ENCODE data around the gene TMEM108.

The TMEM108 gene

GRCh38 chr3:133246119-133246518 is 207.9 kb downstream of the TMEM108 start:
- no peak for DNase-seq

DNA sequence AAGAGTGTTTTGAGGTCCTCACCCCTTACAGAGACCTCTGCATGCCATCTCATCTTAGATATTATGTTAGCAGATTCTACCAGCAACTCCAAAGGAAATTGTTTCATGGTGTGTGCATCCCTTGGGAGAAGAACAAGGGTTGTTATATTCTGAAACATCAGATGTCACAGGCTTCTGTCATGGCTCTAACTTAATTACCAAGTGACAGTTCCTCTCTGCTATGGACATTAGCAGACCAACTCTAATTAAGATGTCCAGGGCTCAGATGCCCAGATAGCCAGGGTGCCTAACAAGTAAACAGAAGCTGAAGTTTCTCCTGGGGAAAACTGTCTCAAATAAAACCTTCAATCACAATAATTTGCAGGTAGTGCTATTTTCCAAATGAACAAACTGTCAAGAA is 208.6 kb downstream of the TMEM108 start:
- DNase-seq = no peak

- no peak for DNase-seq
Observed at GRCh38 chr3:133248389-133248788, 210.2 kb downstream of the TMEM108 start.

DNA sequence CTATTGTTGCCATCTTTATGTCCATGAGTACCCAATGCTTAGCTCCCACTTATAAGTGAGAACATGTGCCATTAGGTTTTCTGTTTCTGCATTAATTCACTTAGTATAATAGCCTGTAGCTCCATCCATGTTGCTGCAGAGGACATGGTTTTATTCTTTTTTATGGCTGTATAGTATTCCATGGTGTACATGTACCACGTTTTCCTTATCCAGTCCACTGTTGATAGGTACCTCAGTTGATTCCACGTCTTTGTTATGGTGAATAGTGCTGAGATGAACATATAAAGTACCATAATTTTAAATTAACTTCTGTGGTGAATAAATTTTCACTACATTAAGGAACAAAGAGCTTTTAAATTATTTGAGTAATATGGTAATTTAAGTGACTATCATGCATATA is 211.3 kb downstream of the TMEM108 start:
- no peak for DNase-seq

DNA sequence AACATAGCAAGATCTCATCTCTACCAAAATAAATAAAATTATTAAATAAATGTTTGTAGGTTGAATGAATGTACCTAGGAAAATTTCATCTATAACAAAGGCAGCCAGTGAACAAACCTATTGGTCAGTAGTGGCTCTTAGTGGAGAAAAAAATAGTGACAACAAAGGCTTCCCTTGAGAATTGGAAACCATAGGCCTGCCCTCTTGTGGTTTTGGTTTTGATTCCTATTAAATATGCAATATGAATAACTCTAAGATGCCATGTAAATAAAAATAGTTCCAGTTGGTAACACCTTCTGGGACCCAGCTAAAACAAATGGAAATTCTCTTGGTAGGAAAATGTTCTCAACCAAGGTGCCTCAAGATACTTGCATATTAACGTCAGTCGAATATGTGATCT is 216.0 kb downstream of the TMEM108 start:
- no peak for DNase-seq

DNA sequence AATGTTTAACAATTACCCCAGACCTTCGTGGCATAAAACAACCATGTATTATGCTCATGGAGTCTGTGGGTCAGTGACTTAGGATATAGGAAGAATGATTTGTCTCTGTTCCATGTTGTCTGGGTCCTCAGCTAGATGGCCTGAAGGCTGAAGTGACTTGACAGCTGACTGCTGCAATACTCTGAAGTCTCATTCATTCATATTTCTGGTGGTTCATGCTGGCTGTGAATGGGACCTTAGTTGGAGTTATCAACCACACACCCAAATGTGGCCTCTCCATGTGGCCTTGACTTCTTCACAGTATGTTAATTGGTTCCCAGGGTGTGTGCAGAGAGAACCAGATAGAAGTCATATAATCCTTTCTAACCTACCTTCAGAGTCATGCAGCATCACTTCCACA is 216.5 kb downstream of the TMEM108 start:
- DNase-seq = no peak

DNA sequence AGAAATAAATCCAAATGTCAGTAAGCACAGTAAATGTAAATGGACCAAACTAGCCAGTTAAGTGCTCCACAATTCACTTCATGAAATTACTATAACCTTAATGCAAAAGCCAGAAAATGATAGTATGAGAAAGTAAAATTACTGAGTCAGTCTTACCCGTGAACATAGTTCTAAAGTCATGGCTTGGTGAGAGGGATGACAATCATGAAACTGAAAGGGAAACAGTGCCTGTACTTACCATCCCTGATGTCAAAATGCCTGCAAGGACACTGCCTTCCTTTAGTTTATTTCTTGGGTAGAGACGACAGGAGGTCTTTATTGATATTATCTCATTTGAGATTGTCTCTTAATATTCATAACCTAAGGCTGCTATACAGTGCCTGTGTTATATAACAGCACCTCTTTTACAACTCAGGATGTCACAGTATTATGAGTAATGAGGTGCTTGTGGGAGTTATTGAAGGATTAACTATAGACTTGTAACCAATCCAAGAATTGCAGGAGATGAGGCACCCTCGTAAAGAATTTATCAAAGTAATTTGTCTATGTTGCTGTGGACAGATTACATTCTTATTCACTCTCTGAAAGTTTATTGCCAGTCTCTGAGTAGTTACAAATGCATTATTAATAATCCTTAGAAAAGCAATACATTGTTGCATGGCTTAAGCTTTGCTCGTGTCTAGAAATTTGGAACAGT is 218.7 kb downstream of the TMEM108 start:
- DNase-seq = no peak

GRCh38 chr3:133258358-133258757 is 220.2 kb downstream of the TMEM108 start:
- DNase-seq = no peak

DNA sequence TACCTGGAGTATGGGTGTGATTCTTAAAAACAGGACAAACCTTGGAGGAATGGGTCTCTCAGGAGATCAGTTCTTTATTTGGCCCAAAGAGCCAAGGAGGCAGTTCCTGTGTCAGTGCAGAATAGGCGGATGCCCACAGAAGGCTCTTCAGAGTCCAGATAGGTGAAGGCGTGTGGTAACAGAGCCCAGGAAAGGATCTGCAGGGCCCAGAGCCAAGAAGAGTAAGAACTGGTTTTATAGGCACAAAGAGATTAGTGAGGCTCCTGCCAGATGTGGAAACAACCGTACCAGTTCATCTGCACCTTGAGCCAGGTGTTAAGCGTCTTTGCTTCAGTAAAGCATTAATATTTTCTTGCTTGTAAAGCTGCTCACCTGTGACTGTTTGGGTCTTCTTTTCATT is 221.6 kb downstream of the TMEM108 start:
- DNase-seq = no peak

DNA sequence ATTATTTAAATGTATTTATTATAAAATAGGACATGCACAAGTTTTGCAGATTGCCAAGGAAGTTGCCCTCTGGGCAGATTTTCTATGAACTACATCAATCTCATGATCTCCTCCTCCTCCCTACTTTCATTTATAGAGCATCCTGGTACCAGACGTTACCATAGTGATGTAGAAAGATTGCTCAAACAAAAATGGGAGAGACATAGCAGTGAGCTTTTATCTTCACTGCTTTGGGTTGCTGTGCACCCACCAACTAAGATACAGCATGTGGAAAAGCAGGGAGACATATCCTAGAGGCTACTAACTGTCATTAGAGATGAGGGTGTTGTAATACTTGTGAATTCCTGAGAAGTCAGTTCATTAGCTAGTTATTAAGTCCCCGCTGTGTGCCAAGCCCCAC is 224.1 kb downstream of the TMEM108 start:
- no peak for DNase-seq

DNA sequence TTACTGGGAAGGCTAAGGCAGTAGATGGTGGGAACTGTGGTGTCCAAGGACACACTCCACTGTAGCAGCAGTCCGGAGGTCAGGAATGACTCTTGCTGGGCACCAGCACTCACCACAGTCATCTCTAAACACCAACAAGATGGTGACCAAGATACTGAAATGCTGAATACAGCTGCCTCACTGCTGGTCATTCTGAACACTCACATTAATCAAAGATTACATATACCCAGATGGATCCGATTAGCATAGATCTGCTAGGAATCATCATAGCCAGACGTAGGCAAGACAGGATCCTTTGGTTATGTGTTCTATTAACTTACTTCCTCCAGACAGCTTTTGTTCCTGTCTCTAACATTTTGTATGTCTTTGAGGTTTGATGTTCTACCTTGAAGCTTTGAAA is 226.7 kb downstream of the TMEM108 start:
- DNase-seq = no peak

- no peak for DNase-seq
Observed at GRCh38 chr3:133268726-133269134, 230.5 kb downstream of the TMEM108 start.

DNA sequence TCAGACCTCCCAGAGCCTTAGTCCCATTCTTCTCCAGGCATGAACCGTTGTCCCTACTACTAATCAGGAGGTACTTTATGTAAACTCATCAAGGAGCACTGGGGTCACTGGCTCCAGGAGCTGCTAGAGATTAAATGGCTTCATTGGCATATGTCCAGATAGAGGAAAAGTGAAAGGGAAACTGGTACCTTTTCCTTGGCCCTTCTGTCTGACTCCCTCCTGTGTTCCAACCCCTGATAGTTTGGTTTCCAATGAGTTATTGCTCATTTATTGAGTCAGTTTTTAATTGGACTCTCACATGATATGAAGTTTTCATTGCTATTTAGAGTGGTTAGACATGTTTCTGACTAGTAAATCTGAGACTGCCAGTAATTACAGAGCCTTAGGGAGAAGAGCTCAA is 231.2 kb downstream of the TMEM108 start:
- no peak for DNase-seq

DNA sequence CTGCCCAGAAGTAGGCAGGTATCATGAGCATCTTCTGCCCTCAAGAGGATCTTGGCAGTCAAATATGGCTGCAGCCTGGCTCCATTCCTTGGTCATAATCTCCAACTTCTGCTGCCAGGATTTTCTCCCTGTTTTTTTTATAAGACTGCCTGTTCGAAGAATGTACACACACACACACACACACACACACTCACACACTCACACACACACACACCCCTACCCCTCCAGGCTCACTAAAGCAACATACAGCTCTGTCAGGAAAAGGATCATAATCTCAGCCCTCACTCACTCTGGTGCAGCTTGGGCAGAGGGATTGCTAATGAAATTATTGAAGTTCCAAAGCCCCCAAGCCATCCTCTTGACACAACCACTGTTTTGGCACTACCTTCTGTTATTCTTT is 232.4 kb downstream of the TMEM108 start:
- no peak for DNase-seq

GRCh38 chr3:133271042-133271441 is 232.9 kb downstream of the TMEM108 start:
- DNase-seq = no peak

DNA sequence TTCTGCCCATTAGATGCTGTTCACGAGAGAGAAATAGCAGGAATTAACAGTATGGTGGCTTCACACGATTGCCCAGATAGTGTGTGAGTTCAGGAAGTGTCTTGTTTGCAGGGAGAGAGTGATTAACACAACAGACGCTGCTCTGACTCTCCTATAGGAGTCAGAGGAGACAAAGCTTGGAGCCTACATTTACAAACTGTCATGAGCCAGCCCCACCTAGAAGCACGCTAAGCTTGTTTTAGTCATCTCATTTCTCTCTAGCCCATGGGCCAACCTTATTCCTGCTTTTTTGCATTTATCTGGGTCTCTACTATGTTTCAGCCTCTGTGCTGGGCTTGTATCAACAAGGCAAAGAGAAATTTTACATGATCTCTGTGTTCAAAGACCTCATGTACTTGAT is 233.3 kb downstream of the TMEM108 start:
- DNase-seq = no peak

GRCh38 chr3:133273346-133273745 is 235.2 kb downstream of the TMEM108 start:
- DNase-seq = no peak

GRCh38 chr3:133274477-133274876 is 236.3 kb downstream of the TMEM108 start:
- no peak for DNase-seq

DNA sequence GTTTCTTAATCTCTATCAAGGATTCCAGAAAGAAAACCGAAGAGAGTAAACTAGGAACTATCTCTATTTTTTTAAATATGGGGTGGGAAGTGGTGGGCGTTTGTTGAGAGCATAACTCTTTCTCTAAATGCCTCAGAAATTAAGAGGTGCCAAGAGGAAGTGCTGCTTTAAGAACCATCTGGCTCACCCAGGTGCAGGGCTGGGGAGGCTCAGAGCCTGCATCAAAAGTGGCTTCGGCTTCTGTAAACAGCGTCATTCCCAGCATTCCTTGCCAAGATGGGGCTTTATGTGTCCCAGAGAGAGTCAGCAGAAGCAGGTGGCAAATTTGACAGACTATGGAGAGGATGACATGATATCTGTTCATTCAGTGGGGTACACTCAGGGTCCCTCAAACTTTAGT is 238.4 kb downstream of the TMEM108 start:
- no peak for DNase-seq

GRCh38 chr3:133277813-133278212 is 239.6 kb downstream of the TMEM108 start:
- DNase-seq = no peak

GRCh38 chr3:133278260-133279043 is 240.3 kb downstream of the TMEM108 start:
- no peak for DNase-seq

DNA sequence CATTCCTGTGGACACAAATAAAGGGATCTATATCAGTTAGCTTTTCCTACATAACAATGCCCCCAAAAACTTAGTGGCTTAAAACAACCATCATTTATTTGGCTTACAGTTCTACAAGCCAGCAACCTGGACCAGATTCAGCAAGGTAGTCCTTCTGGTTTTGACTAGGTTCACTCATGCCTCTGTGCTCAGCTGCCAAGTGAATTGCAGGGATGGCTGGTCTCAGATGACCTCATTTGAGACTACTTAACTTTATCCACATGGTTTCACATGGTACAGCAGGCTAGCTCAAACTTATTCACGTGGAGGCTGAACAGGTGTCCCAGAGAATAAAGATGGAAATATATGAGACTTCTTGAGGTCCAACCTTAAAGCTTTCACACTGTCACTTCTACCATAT is 242.4 kb downstream of the TMEM108 start:
- DNase-seq = no peak

- no peak for DNase-seq
Observed at GRCh38 chr3:133282236-133282635, 244.0 kb downstream of the TMEM108 start.

DNA sequence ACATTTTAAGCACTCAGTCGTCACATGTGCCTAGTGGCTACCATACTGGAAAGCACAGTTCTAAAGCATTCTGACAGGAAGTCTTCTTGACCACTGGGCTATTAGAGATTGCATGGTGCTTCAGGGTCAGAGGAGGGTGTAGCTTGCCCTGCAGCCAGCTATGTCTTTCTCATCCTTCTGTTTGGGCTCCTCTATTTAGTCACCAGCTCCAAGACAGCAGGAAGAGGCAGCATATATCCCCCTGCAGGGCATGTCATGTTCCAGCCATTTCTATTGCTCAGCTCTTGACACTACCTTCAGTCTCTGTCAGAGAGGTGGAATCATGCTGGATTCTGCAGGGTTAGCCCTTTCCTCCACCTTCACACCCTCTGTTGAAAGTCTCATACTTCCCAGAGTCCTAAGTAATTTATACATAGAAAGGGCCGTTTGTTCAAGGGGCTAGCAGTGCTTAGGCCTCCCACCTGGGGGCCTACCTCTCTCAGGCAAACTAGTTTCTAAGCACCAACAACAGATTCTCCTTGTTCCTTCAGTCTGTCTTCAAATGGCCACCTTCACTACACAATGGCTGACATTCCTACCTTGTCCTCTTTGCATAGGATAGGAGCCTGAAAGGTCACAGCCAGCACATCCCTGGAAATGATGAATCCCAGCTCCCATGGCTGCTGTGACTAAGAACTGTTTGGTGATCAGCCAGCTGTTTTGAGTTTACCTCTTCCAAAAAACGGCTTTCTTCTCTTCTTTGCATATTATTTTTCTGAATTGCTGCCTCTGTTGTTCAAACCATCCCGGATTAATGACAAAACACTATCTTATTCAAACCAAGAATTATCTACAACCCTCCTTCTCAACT is 246.0 kb downstream of the TMEM108 start:
- no peak for DNase-seq
